ENCODE measurements around the gene CD27. TPM values are rescaled to one million over a fixed set of nuclear protein-coding genes. Genes with fewer than 3 reads are reported as not detected.

The CD27 gene
- polyA plus RNA-seq, 1 of the 3 experiments (the other 2 are of a cell fraction), result not detected

- Histone ChIP-seq H3K9me2 (no peaks in the 10 kb centered on the region), H4K20me1 (ENCODE audit: insufficient read depth) (no peaks in the 10 kb centered on the region), H3K9ac (no peak overlapping the region), H3K27ac (ENCODE audit: low read depth in 2 of 2, low read length in 1 of 2) (no peak overlapping the region), H3K36me3 (replicated peaks in 1 of 2; ENCODE audit: control insufficient read depth in 1 of 2, insufficient read depth in 2 of 2, low read length in 1 of 2) (no peaks in the 10 kb centered on the region), H3K79me2 (ENCODE audit: insufficient read depth) (no peaks in the 10 kb centered on the region), H3K4me2 (no peak overlapping the region), H3K27me3 (ENCODE audit: insufficient read depth) (no peaks in the 10 kb centered on the region), H3F3A (replicated peaks; ENCODE audit: insufficient read depth) (no peaks in the 10 kb centered on the region), H3K4me1 (ENCODE audit: control insufficient read depth in 1 of 2, insufficient read depth in 2 of 2, low read depth in 1 of 2, low read length in 1 of 2) (no peaks in the 10 kb centered on the region), H2AFZ (ENCODE audit: low read depth) (no peak overlapping the region), H3K4me3 (ENCODE audit: low read depth in 2 of 2, low read length in 1 of 2) (no peak overlapping the region), H3K9me3 (no peaks in the 10 kb centered on the region)
- POLR2A ChIA-PET, result no interaction called here
- DNase-seq, result no peak
- WGBS (ENCODE audit: low lambda C conversion rate), result 85% methylated on average over 6 of the region's 6 CpGs
- CTCF ChIA-PET, result interaction anchor here (1.0 to 1.1 kb wide), 2 partner anchors 46 to 430 kb away, joined by 3 read pairs; no protein-coding TSS in a partner anchor
- TF ChIP-seq TEAD4 (IDR thresholded peaks at IDR 0.05; ENCODE audit: borderline replicate concordance, insufficient read depth) (no peak), EZH2phosphoT487 (IDR thresholded peaks at IDR 0.05; ENCODE audit: borderline replicate concordance, low read depth) (no peak), SIN3A (IDR thresholded peaks at IDR 0.05; ENCODE audit: borderline replicate concordance, low read depth, low read length) (no peak), GATA2 (CRISPR knock-in tag; IDR thresholded peaks at IDR 0.05) (no peak), POLR2AphosphoS5 (IDR thresholded peaks at IDR 0.05; ENCODE audit: low read depth, low read length) (no peak), USF1 (IDR thresholded peaks at IDR 0.05; ENCODE audit: borderline replicate concordance, low read depth) (no peak), PBX3 (IDR thresholded peaks at IDR 0.05) (no peak)
These were observed 26.0 kb upstream of the CD27 start for GRCh38 chr12:6418796-6419195.

- Histone ChIP-seq H3K36me3 (replicated peaks in 1 of 2; ENCODE audit: control insufficient read depth in 1 of 2, insufficient read depth in 2 of 2, low read length in 1 of 2) (no peaks in the 10 kb centered on the region), H3K4me2 (no peak overlapping the region), H3K9me2 (no peaks in the 10 kb centered on the region), H3K27me3 (ENCODE audit: insufficient read depth) (no peaks in the 10 kb centered on the region), H3K27ac (ENCODE audit: low read depth in 2 of 2, low read length in 1 of 2) (no peak overlapping the region), H2AFZ (ENCODE audit: low read depth) (no peak overlapping the region), H3K4me3 (ENCODE audit: low read depth in 2 of 2, low read length in 1 of 2) (no peak overlapping the region), H3K4me1 (ENCODE audit: control insufficient read depth in 1 of 2, insufficient read depth in 2 of 2, low read depth in 1 of 2, low read length in 1 of 2) (no peaks in the 10 kb centered on the region), H3K9ac (no peak overlapping the region), H3K79me2 (ENCODE audit: insufficient read depth) (no peaks in the 10 kb centered on the region), H4K20me1 (ENCODE audit: insufficient read depth) (no peaks in the 10 kb centered on the region), H3K9me3 (no peaks in the 10 kb centered on the region), H3F3A (replicated peaks; ENCODE audit: insufficient read depth) (no peaks in the 10 kb centered on the region)
- TF ChIP-seq CTCF (IDR thresholded peaks at IDR 0.05), result no peak
- no peak for TF ChIP-seq PBX3 (IDR thresholded peaks at IDR 0.05)
- no peak for TF ChIP-seq RXRA (IDR thresholded peaks at IDR 0.05; ENCODE audit: borderline replicate concordance, low read depth)
- DNase-seq, result no peak
- ChIA-PET POLR2A (no interaction called here), CTCF (no interaction called here)
- WGBS (ENCODE audit: low lambda C conversion rate), result 75% methylated on average over 4 of the region's 4 CpGs
These were observed 24.4 kb upstream of the CD27 start for GRCh38 chr12:6420364-6420763.

Data from SK-N-SH (cell line).